NCI-H1417 (cell line): ENCODE data around the gene DENND1B.

Experiments used
- DNase-seq, 3 experiments: peaks; one replicate each; lab custom pipeline; 2025; lab: John Stamatoyannopoulos, UW

DENND1B gene

GRCh38 chr1:197467881-197468280 is 307.4 kb downstream of the DENND1B start:
- no peak for DNase-seq

GRCh38 chr1:197466813-197467212 is 308.5 kb downstream of the DENND1B start:
- DNase-seq: no peak

- peak in 2 of 3 experiments; percentile 37 to 71 for DNase-seq
These were observed 309.6 kb downstream of the DENND1B start for GRCh38 chr1:197465528-197466327.

GRCh38 chr1:197464044-197464443 is 311.2 kb downstream of the DENND1B start:
- DNase-seq: no peak

DNA sequence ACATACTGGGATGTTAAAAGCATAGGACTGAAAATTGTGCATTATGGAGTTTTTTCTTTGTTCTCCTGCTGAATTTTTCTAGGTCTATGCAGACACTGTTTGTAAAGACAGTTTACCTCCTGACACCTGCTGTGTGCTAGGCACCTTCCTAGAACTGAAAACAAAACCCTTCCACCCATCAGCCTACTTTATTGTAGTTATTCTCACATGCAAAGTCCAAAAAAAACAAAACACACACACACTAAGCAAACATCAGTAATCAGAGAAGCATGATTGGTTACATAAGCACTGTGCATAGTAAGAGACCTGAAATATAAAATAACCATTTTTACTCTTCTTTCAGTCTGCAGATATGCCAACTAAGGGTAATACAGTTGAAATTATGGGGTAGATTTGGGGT is 312.1 kb downstream of the DENND1B start:
- DNase-seq: peak in 2 of 3 experiments; percentile 27 to 78

GRCh38 chr1:197462539-197462938 is 312.7 kb downstream of the DENND1B start:
- DNase-seq: no peak
